Mammary epithelial cell (primary cell): ENCODE data around the gene SUFU.

Source experiments
- CTCF ChIP-seq, 2 donors: IDR thresholded peaks in 1 of 2; conservative IDR thresholded peaks in 1 of 2; 2 replicates each; pipeline ENCODE4 v1.5.1; 2011 to 2012; ENCODE audit warnings: inconsistent platforms in 2 of 2, low read length in 2 of 2, mild to moderate bottlenecking in 2 of 2, control low read depth in 1 of 2, low read depth in 1 of 2; ENCODE audit not compliant: insufficient read depth in 1 of 2; ENCODE audit errors: extremely low read depth in 1 of 2
- EZH2 ChIP-seq: IDR thresholded peaks from 2 replicates; pipeline ENCODE4 v1.6.1; 2012; ENCODE audit warnings: low read length, inconsistent platforms, borderline replicate concordance

DNA sequence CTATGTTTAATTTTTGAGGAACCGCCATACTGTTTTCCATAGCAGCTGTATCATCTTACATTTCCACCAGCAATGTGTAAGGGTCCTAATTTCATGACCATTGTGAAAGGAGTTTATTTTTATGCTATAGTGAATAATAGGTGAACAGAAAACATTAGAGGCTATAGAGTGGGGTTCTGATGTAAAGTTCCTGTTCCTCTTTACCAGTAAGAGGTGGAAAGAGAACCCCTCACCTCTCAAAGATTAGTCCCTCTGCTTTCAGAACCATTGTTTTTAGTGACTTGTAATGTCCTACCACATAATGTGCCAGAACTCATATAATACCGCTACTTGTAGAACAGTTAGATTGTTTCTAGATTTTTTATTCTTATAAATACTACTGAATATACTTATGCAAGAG is 34.2 kb downstream of the SUFU start:
- no peak for TF ChIP-seq CTCF (conservative IDR thresholded peaks at IDR 0.05 in 1 of 2, IDR thresholded peaks at IDR 0.05 in 1 of 2; ENCODE audit: extremely low read depth in 1 of 2, insufficient read depth in 1 of 2, low read depth in 1 of 2, low read length in 2 of 2)
- TF ChIP-seq EZH2: no peak
